ENCODE measurements around the gene PXK. TPM values are rescaled to one million over a fixed set of nuclear protein-coding genes. Genes with fewer than 3 reads are reported as not detected.
"Not testable (repeated sequence)": the region's sequence is repeated elsewhere in the genome, so short reads cannot be mapped to it uniquely, and the experiment has no call there.

PXK gene
- polyA plus RNA-seq, 3 donors = 31.5 to 54.0 (median 52.9) TPM

DNA sequence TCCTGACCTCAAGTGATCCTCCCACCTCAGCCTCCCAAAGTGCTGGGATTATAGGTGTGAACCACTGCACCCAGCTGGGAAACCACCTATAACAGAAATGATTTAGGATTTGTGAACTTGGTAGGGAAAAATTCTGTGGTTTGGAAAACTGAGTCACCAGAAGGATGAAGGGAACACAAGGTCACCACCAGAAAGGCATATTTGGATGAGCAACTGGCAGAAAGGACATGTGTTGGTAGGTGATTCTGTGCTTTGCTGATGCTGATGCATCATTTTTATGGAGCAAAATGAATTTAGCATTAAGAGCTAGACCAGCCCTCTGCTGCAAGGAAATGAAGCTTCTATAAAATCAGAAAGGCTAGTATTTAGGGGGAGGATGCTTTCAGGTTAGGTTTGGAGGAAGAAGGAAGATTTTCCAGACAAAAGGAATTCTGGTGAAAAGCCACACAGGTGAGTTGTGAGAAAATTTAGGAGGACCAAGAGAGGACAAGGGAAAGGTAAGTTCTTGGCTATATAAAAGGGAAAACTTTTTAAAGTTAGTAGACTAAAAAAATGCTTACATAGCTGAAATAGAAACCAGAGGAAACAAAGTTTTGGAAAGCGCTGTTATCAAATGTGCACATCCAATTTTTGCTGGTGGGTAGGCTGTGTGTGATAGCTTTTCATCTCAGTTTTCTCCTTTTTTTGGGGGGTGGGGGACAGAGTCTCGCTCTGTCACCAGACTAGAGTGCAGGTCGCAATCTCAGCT, 3.6 kb downstream of the PXK start:
- intact Hi-C loops (cut with micrococcal nuclease) = loop anchor here (2.0 to 10.0 kb wide), 3 partner anchors 14 to 352 kb away; partner anchors contain the start of gene KCTD6 (in 1 of the 2)
- Mint-ChIP-seq H3K4me3 (no peak overlapping the region), H3K36me3 (peaks cover 18 to 24% of the 10 kb centered on the region in 2 donors), H3K4me1 (peaks cover 54% of the 10 kb centered on the region), H3K27me3 (ENCODE audit: low read depth in 3 of 3) (peaks cover 0 to 3% (median 2%) of the 10 kb centered on the region in 3 donors), H3K9me3 (no peaks in the 10 kb centered on the region), H3K27ac (peak overlapping the region; percentile 90 to 100 (median 97))
- DNase-seq = peak in 1 of 3 donors; percentile 72
- Histone ChIP-seq H3K9me3 (replicated peaks in 1 of 2; ENCODE audit: control insufficient read depth in 1 of 2, insufficient read depth in 1 of 2, low read length in 2 of 2) (no peaks in the 10 kb centered on the region), H4K20me1 (ENCODE audit: insufficient read depth, low read length) (peaks cover 11% of the 10 kb centered on the region), H3K4me2 (replicated peaks; ENCODE audit: extremely low read depth, low read length, poor library complexity, severe bottlenecking) (peak overlapping the region; percentile 80), H2AFZ (ENCODE audit: insufficient read depth, low read depth, low read length, poor library complexity, severe bottlenecking) (no peak overlapping the region), H3K4me3 (replicated peaks in 1 of 3; ENCODE audit: low read depth in 2 of 3, low read length in 3 of 3) (peak overlapping the region in 1 of 3 experiments; percentile 11), H3K27me3 (ENCODE audit: control insufficient read depth in 2 of 2, insufficient read depth in 2 of 2, low read length in 2 of 2) (no peaks in the 10 kb centered on the region), H3K79me2 (ENCODE audit: insufficient read depth, low read length) (peaks cover 81% of the 10 kb centered on the region), H3K36me3 (replicated peaks in 1 of 2; ENCODE audit: control insufficient read depth in 1 of 2, insufficient read depth in 2 of 2, low read length in 2 of 2) (peaks cover 6 to 14% of the 10 kb centered on the region in 2 donors), H3K27ac (ENCODE audit: low read depth in 1 of 2, low read length in 2 of 2) (peak overlapping the region; percentile 51 to 94), H3K4me1 (ENCODE audit: control insufficient read depth in 1 of 2, insufficient read depth in 2 of 2, low read length in 2 of 2) (peaks cover 44% of the 10 kb centered on the region in 2 donors), H3K9ac (ENCODE audit: insufficient read depth, low read length, poor library complexity, severe bottlenecking) (no peak overlapping the region)
- TF ChIP-seq, protein P1, sequence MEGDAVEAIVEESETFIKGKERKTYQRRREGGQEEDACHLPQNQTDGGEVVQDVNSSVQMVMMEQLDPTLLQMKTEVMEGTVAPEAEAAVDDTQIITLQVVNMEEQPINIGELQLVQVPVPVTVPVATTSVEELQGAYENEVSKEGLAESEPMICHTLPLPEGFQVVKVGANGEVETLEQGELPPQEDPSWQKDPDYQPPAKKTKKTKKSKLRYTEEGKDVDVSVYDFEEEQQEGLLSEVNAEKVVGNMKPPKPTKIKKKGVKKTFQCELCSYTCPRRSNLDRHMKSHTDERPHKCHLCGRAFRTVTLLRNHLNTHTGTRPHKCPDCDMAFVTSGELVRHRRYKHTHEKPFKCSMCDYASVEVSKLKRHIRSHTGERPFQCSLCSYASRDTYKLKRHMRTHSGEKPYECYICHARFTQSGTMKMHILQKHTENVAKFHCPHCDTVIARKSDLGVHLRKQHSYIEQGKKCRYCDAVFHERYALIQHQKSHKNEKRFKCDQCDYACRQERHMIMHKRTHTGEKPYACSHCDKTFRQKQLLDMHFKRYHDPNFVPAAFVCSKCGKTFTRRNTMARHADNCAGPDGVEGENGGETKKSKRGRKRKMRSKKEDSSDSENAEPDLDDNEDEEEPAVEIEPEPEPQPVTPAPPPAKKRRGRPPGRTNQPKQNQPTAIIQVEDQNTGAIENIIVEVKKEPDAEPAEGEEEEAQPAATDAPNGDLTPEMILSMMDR (IDR thresholded peaks at IDR 0.05) = no peak
- no CpG with 5 or more reads among the region's 3 CpGs for WGBS (ENCODE audit: insufficient coverage)

DNA sequence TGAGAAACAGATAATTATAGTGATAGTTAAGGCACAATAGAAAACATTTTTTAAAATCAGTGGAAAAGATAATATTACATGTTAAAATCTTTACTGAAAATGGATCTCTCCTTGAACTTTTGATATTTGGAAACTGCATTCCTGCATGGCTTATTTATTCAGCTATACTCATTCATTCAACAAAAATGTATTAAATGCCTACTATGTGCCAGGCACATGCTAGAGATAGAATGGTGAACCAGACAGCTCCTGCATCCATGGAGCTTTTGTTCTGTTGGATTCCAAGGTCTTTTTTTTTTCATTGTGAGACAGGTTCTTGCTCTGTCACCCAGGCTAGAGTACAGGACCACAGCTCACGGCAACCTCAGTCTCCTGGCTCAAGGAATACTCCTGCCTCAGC, 4.5 kb downstream of the PXK start:
- peaks cover 0 to 3% (median 0%) of the 10 kb centered on the region in 3 donors for H3K27me3 Mint-ChIP-seq (ENCODE audit: low read depth in 3 of 3)
- peaks cover 8 to 22% of the 10 kb centered on the region in 2 donors for H3K36me3 ChIP-seq (replicated peaks in 1 of 2; ENCODE audit: control insufficient read depth in 1 of 2, insufficient read depth in 2 of 2, low read length in 2 of 2)
- H3K9me3 ChIP-seq (replicated peaks in 1 of 2; ENCODE audit: control insufficient read depth in 1 of 2, insufficient read depth in 1 of 2, low read length in 2 of 2) = no peaks in the 10 kb centered on the region
- no peaks in the 10 kb centered on the region for H3K27me3 ChIP-seq (ENCODE audit: control insufficient read depth in 2 of 2, insufficient read depth in 2 of 2, low read length in 2 of 2)
- no peaks in the 10 kb centered on the region for H3K9me3 Mint-ChIP-seq
- intact Hi-C loops (cut with micrococcal nuclease) = loop anchor here (2.0 to 10.0 kb wide), 3 partner anchors 14 to 352 kb away; partner anchors contain the start of gene KCTD6 (in 1 of the 2)
- TF ChIP-seq, protein P1 (IDR thresholded peaks at IDR 0.05) = no peak
- H3K27ac ChIP-seq (ENCODE audit: low read depth in 1 of 2, low read length in 2 of 2) = peak overlapping the region in 1 of 2 donors; percentile 94
- H3K4me3 Mint-ChIP-seq = no peak overlapping the region
- DNase-seq = no peak
- H3K4me3 ChIP-seq (replicated peaks in 1 of 3; ENCODE audit: low read depth in 2 of 3, low read length in 3 of 3) = no peak overlapping the region
- H3K36me3 Mint-ChIP-seq = peaks cover 22 to 31% of the 10 kb centered on the region in 2 donors
- peaks cover 50% of the 10 kb centered on the region for H3K4me1 Mint-ChIP-seq
- H3K79me2 ChIP-seq (ENCODE audit: insufficient read depth, low read length) = peaks cover 89% of the 10 kb centered on the region
- H3K4me1 ChIP-seq (ENCODE audit: control insufficient read depth in 1 of 2, insufficient read depth in 2 of 2, low read length in 2 of 2) = peaks cover 41 to 42% of the 10 kb centered on the region in 2 donors
- H2AFZ ChIP-seq (ENCODE audit: insufficient read depth, low read depth, low read length, poor library complexity, severe bottlenecking) = no peak overlapping the region
- H3K27ac Mint-ChIP-seq = peak overlapping the region in 6 of 7 donors; percentile 65 to 100 (median 89)
- no peak overlapping the region for H3K4me2 ChIP-seq (replicated peaks; ENCODE audit: extremely low read depth, low read length, poor library complexity, severe bottlenecking)
- peaks cover 12% of the 10 kb centered on the region for H4K20me1 ChIP-seq (ENCODE audit: insufficient read depth, low read length)
- WGBS (ENCODE audit: insufficient coverage) = no CpG with 5 or more reads among the region's 1 CpG
- no peak overlapping the region for H3K9ac ChIP-seq (ENCODE audit: insufficient read depth, low read length, poor library complexity, severe bottlenecking)

DNA sequence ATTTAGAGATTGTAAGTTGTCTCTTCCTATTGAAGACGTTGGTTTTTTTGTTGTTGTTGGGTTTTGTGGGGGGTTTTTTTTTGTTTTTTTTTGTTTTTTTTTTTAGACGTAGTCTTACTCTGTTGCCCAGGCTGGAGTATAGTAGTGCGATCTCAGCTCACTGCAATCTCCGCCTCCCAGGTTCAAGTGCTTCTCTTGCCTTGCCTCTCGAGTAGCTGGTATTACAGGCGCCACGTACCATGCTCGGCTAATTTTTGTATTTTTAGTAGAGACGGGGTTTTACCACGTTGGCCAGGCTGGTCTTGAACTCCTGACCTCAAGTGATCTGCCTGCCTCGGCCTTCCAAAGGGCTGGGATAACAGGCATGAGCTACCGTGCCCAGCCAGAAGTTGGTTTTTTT, 6.5 kb downstream of the PXK start:
- Mint-ChIP-seq H3K36me3 (peaks cover 36 to 47% of the 10 kb centered on the region in 2 donors), H3K4me1 (peaks cover 41% of the 10 kb centered on the region), H3K27ac (peak overlapping the region in 4 of 7 donors; percentile 40 to 65 (median 42))
- H2AFZ ChIP-seq (ENCODE audit: insufficient read depth, low read depth, low read length, poor library complexity, severe bottlenecking); H3K4me2 ChIP-seq (replicated peaks; ENCODE audit: extremely low read depth, low read length, poor library complexity, severe bottlenecking); DNase-seq; H3K9ac ChIP-seq (ENCODE audit: insufficient read depth, low read length, poor library complexity, severe bottlenecking); H3K27me3 Mint-ChIP-seq (ENCODE audit: low read depth in 3 of 3); H3K27ac ChIP-seq (ENCODE audit: low read depth in 1 of 2, low read length in 2 of 2); H3K9me3 ChIP-seq (replicated peaks in 1 of 2; ENCODE audit: control insufficient read depth in 1 of 2, insufficient read depth in 1 of 2, low read length in 2 of 2); H3K27me3 ChIP-seq (ENCODE audit: control insufficient read depth in 2 of 2, insufficient read depth in 2 of 2, low read length in 2 of 2); H3K4me3 ChIP-seq (replicated peaks in 1 of 3; ENCODE audit: low read depth in 2 of 3, low read length in 3 of 3); H3K4me3 Mint-ChIP-seq; H3K9me3 Mint-ChIP-seq: not testable (repeated sequence)
- 72% methylated on average over 2 of the region's 12 CpGs for WGBS (ENCODE audit: insufficient coverage)
- intact Hi-C loops (cut with micrococcal nuclease) = loop anchor here (10.0 kb wide), 2 partner anchors 156 to 354 kb away; partner anchors contain the start of gene KCTD6 (in 1 of the 2)
- peaks cover 16 to 40% of the 10 kb centered on the region in 2 donors for H3K36me3 ChIP-seq (replicated peaks in 1 of 2; ENCODE audit: control insufficient read depth in 1 of 2, insufficient read depth in 2 of 2, low read length in 2 of 2)
- H3K79me2 ChIP-seq (ENCODE audit: insufficient read depth, low read length) = peaks cover 90% of the 10 kb centered on the region
- peaks cover 30% of the 10 kb centered on the region for H4K20me1 ChIP-seq (ENCODE audit: insufficient read depth, low read length)
- peaks cover 29 to 34% of the 10 kb centered on the region in 2 donors for H3K4me1 ChIP-seq (ENCODE audit: control insufficient read depth in 1 of 2, insufficient read depth in 2 of 2, low read length in 2 of 2)
